ENCODE measurements around the gene CACNA1C. TPM values are rescaled to one million over a fixed set of nuclear protein-coding genes. Genes with fewer than 3 reads are reported as not detected.

The CACNA1C gene
- total and polyA plus RNA-seq, 8 donors = 0.31 to 55.8 (median 7.2) TPM

- 51 to 71% (median 60%) methylated on average over 10 of the region's 10 CpGs for WGBS, 5 donors
- peaks cover 0 to 69% (median 9%) of the 10 kb centered on the region in 4 donors for H3K36me3 ChIP-seq
- no peak for TF ChIP-seq POLR2A (IDR thresholded peaks at IDR 0.05)
- no peak for TF ChIP-seq CTCF (IDR thresholded peaks at IDR 0.05)
- no peak for TF ChIP-seq POLR2AphosphoS5 (IDR thresholded peaks at IDR 0.05)
- no peak for TF ChIP-seq EP300 (IDR thresholded peaks at IDR 0.05)
- H3K27me3 ChIP-seq = no peaks in the 10 kb centered on the region
- peaks cover 5 to 35% (median 28%) of the 10 kb centered on the region in 4 donors for H3K4me1 ChIP-seq
- peak overlapping the region; percentile 6 to 66 (median 61) for H3K27ac ChIP-seq
- intact Hi-C loops (cut with DNase I; ENCODE audit: low total_unique reads) = no loop called here
- H3K9me3 ChIP-seq = no peaks in the 10 kb centered on the region
- H3K4me3 ChIP-seq = peak overlapping the region in 1 of 4 donors; percentile 10
- no peak for DNase-seq
These were observed 555.3 kb downstream of the CACNA1C start for GRCh38 chr12:2607881-2608607.

GRCh38 chr12:2608608-2608945 lies 555.8 kb downstream of the CACNA1C start:
- H3K4me3 ChIP-seq = peak overlapping the region in 1 of 4 donors; percentile 10
- no peak for TF ChIP-seq POLR2A (IDR thresholded peaks at IDR 0.05)
- no peak for TF ChIP-seq POLR2AphosphoS5 (IDR thresholded peaks at IDR 0.05)
- no peak for TF ChIP-seq CTCF (IDR thresholded peaks at IDR 0.05)
- no peak for TF ChIP-seq EP300 (IDR thresholded peaks at IDR 0.05)
- H3K27me3 ChIP-seq = no peaks in the 10 kb centered on the region
- H3K9me3 ChIP-seq = no peaks in the 10 kb centered on the region
- 86 to 96% (median 93%) methylated on average over 12 of the region's 12 CpGs for WGBS, 5 donors
- DNase-seq = no peak
- intact Hi-C loops (cut with DNase I; ENCODE audit: low total_unique reads) = no loop called here
- H3K36me3 ChIP-seq = peaks cover 0 to 74% (median 9%) of the 10 kb centered on the region in 4 donors
- H3K4me1 ChIP-seq = peaks cover 5 to 35% (median 28%) of the 10 kb centered on the region in 4 donors
- peak overlapping the region in 3 of 5 donors; percentile 61 to 66 (median 61) for H3K27ac ChIP-seq

- peaks cover 5 to 36% (median 28%) of the 10 kb centered on the region in 4 donors for H3K4me1 ChIP-seq
- intact Hi-C loops (cut with DNase I; ENCODE audit: low total_unique reads) = no loop called here
- H3K27me3 ChIP-seq = no peaks in the 10 kb centered on the region
- H3K27ac ChIP-seq = peak overlapping the region; percentile 2 to 66 (median 61)
- no peak for DNase-seq
- no peak for TF ChIP-seq EP300 (IDR thresholded peaks at IDR 0.05)
- TF ChIP-seq CTCF (IDR thresholded peaks at IDR 0.05) = no peak
- TF ChIP-seq POLR2AphosphoS5 (IDR thresholded peaks at IDR 0.05) = no peak
- TF ChIP-seq POLR2A (IDR thresholded peaks at IDR 0.05) = no peak
- H3K9me3 ChIP-seq = no peaks in the 10 kb centered on the region
- peaks cover 0 to 77% (median 9%) of the 10 kb centered on the region in 4 donors for H3K36me3 ChIP-seq
- WGBS, 5 donors = 50 to 70% (median 64%) methylated on average over 12 of the region's 12 CpGs
- H3K4me3 ChIP-seq = peak overlapping the region in 2 of 4 donors; percentile 3 to 10
These were observed 556.2 kb downstream of the CACNA1C start for GRCh38 chr12:2609020-2609419.

GRCh38 chr12:2610358-2610757 lies 557.6 kb downstream of the CACNA1C start:
- no peak overlapping the region for H3K27ac ChIP-seq
- WGBS, 5 donors = 93 to 98% (median 95%) methylated on average over 11 of the region's 11 CpGs
- no peaks in the 10 kb centered on the region for H3K9me3 ChIP-seq
- no peak for TF ChIP-seq CTCF (IDR thresholded peaks at IDR 0.05)
- TF ChIP-seq EP300 (IDR thresholded peaks at IDR 0.05) = no peak
- no peak for TF ChIP-seq POLR2A (IDR thresholded peaks at IDR 0.05)
- TF ChIP-seq POLR2AphosphoS5 (IDR thresholded peaks at IDR 0.05) = no peak
- H3K4me3 ChIP-seq = no peak overlapping the region
- intact Hi-C loops (cut with DNase I; ENCODE audit: low total_unique reads) = no loop called here
- H3K4me1 ChIP-seq = peaks cover 5 to 39% (median 28%) of the 10 kb centered on the region in 4 donors
- H3K27me3 ChIP-seq = no peaks in the 10 kb centered on the region
- no peak for DNase-seq
- peaks cover 0 to 66% (median 6%) of the 10 kb centered on the region in 4 donors for H3K36me3 ChIP-seq
